ENCODE results near the gene LAPTM5.

Gene LAPTM5

GRCh38 chr1:30728832-30729638 is 28.5 kb downstream of the LAPTM5 start:
- no peak overlapping the region for H3K4me3 ChIP-seq (ENCODE audit: low read depth, low read length)
- no peak for DNase-seq (ENCODE audit: low read depth)
- TF ChIP-seq MAX (IDR thresholded peaks at IDR 0.05; ENCODE audit: low read depth, low read length): no peak
- no peak for TF ChIP-seq POLR2A (IDR thresholded peaks at IDR 0.05; ENCODE audit: extremely low read depth, insufficient read length)
- TF ChIP-seq MYC (IDR thresholded peaks at IDR 0.05; ENCODE audit: low read depth, low read length): no peak
- no peak for TF ChIP-seq CTCF (IDR thresholded peaks at IDR 0.05; ENCODE audit: low read depth, low read length)

GRCh38 chr1:30728340-30728739 is 29.2 kb downstream of the LAPTM5 start:
- no peak for DNase-seq (ENCODE audit: low read depth)
- H3K4me3 ChIP-seq (ENCODE audit: low read depth, low read length): no peak overlapping the region
- TF ChIP-seq CTCF (IDR thresholded peaks at IDR 0.05; ENCODE audit: low read depth, low read length): no peak
- no peak for TF ChIP-seq MAX (IDR thresholded peaks at IDR 0.05; ENCODE audit: low read depth, low read length)
- TF ChIP-seq MYC (IDR thresholded peaks at IDR 0.05; ENCODE audit: low read depth, low read length): no peak
- TF ChIP-seq POLR2A (IDR thresholded peaks at IDR 0.05; ENCODE audit: extremely low read depth, insufficient read length): no peak

GRCh38 chr1:30727824-30728223 is 29.8 kb downstream of the LAPTM5 start:
- H3K4me3 ChIP-seq (ENCODE audit: low read depth, low read length): no peak overlapping the region
- no peak for DNase-seq (ENCODE audit: low read depth)
- TF ChIP-seq POLR2A (IDR thresholded peaks at IDR 0.05; ENCODE audit: extremely low read depth, insufficient read length) (no peak), MAX (IDR thresholded peaks at IDR 0.05; ENCODE audit: low read depth, low read length) (no peak), CTCF (IDR thresholded peaks at IDR 0.05; ENCODE audit: low read depth, low read length) (no peak), MYC (IDR thresholded peaks at IDR 0.05; ENCODE audit: low read depth, low read length) (no peak)

- H3K4me3 ChIP-seq (ENCODE audit: low read depth, low read length): no peak overlapping the region
- no peak for DNase-seq (ENCODE audit: low read depth)
- no peak for TF ChIP-seq MYC (IDR thresholded peaks at IDR 0.05; ENCODE audit: low read depth, low read length)
- TF ChIP-seq POLR2A (IDR thresholded peaks at IDR 0.05; ENCODE audit: extremely low read depth, insufficient read length): no peak
- TF ChIP-seq CTCF (IDR thresholded peaks at IDR 0.05; ENCODE audit: low read depth, low read length): no peak
- TF ChIP-seq MAX (IDR thresholded peaks at IDR 0.05; ENCODE audit: low read depth, low read length): no peak
Observed at GRCh38 chr1:30726773-30727684, 30.5 kb downstream of the LAPTM5 start.

- DNase-seq (ENCODE audit: low read depth): no peak
- H3K4me3 ChIP-seq (ENCODE audit: low read depth, low read length): no peak overlapping the region
- TF ChIP-seq POLR2A (IDR thresholded peaks at IDR 0.05; ENCODE audit: extremely low read depth, insufficient read length): no peak
- TF ChIP-seq MAX (IDR thresholded peaks at IDR 0.05; ENCODE audit: low read depth, low read length): no peak
- TF ChIP-seq MYC (IDR thresholded peaks at IDR 0.05; ENCODE audit: low read depth, low read length): no peak
- no peak for TF ChIP-seq CTCF (IDR thresholded peaks at IDR 0.05; ENCODE audit: low read depth, low read length)
Observed at GRCh38 chr1:30726236-30726635, 31.3 kb downstream of the LAPTM5 start.
